HepG2 (cell line): Measurements from ENCODE around the gene THAP3. TPM values are rescaled to one million over a fixed set of nuclear protein-coding genes. Genes with fewer than 3 reads are reported as not detected.

ENCODE experiments used
- ATF1 ChIP-seq: IDR thresholded peaks from 2 replicates; pipeline ENCODE4 v1.6.1; 2016; ENCODE audit warnings: mild to moderate bottlenecking, control low read depth
- DMAP1 ChIP-seq: IDR thresholded peaks from 2 replicates; pipeline ENCODE4 v1.6.1; 2016
- FOSL2 ChIP-seq: sonication (generic); formaldehyde crosslinking; IDR thresholded peaks from 2 replicates; pipeline ENCODE4 v1.4.0; 2020; ENCODE audit warnings: missing genetic modification reagents
- FOXA1 ChIP-seq, 2 experiments: fragments of 450-650 bp in 1 of 2; sonication (generic) in 1 of 2; formaldehyde crosslinking in 1 of 2; IDR thresholded peaks; 2 replicates each; pipeline versions ENCODE4 v1.4.0 to v1.6.1; 2016 to 2020; ENCODE audit warnings: missing genetic modification reagents in 1 of 2
- FOXK2 ChIP-seq: fragments of 450-650 bp; IDR thresholded peaks from 2 replicates; pipeline ENCODE4 v1.6.1; 2016
- FOXP1 ChIP-seq, 2 experiments: fragments of 450-650 bp in 1 of 2; IDR thresholded peaks; 2 replicates each; pipeline ENCODE4 v1.6.1; 2017 to 2018; ENCODE audit warnings: antibody characterized with exemption in 1 of 2
- HOXA3 ChIP-seq: sonication (generic); formaldehyde crosslinking; IDR thresholded peaks from 2 replicates; pipeline ENCODE4 v1.5.0; 2020; ENCODE audit warnings: missing genetic modification reagents
- IRF2 ChIP-seq: IDR thresholded peaks from 2 replicates; pipeline ENCODE4 v1.6.1; 2018; ENCODE audit warnings: missing genetic modification reagents, missing compliant biosample characterization
- MED8 ChIP-seq: sonication (generic); formaldehyde crosslinking; IDR thresholded peaks from 2 replicates; pipeline ENCODE4 v1.8.1; 2023; ENCODE audit warnings: mild to moderate bottlenecking, missing genetic modification reagents; ENCODE audit not compliant: insufficient replicate concordance
- MIER3 ChIP-seq: IDR thresholded peaks from 2 replicates; pipeline ENCODE4 v1.6.1; 2016; ENCODE audit warnings: missing compliant biosample characterization, borderline replicate concordance
- NAIF1 ChIP-seq: sonication (generic); formaldehyde crosslinking; IDR thresholded peaks from 2 replicates; pipeline ENCODE4 v1.5.0; 2020; ENCODE audit warnings: mild to moderate bottlenecking, missing genetic modification reagents, borderline replicate concordance
- POGZ ChIP-seq: sonication (generic); formaldehyde crosslinking; IDR thresholded peaks from 2 replicates; pipeline ENCODE4 v1.4.0; 2020; ENCODE audit warnings: mild to moderate bottlenecking, missing genetic modification reagents
- SALL2 ChIP-seq: sonication (generic); formaldehyde crosslinking; IDR thresholded peaks from 2 replicates; pipeline ENCODE4 v1.8.1; 2023; ENCODE audit warnings: mild to moderate bottlenecking, missing genetic modification reagents, inconsistent platforms
- SIN3A ChIP-seq: IDR thresholded peaks from 2 replicates; pipeline ENCODE4 v1.6.1; 2011; ENCODE audit warnings: low read depth, mild to moderate bottlenecking, control low read depth, low read length, borderline replicate concordance
- SMC3 ChIP-seq: IDR thresholded peaks from 2 replicates; pipeline ENCODE4 v1.6.1; 2011; ENCODE audit warnings: low read length, improper control_type of control experiment
- SPEN ChIP-seq: sonication (generic); formaldehyde crosslinking; IDR thresholded peaks from 2 replicates; pipeline ENCODE4 v1.5.1; 2020; ENCODE audit warnings: low read depth, mild to moderate bottlenecking, missing genetic modification reagents
- ZNF274 ChIP-seq: sonication (generic); formaldehyde crosslinking; IDR thresholded peaks from 2 replicates; pipeline ENCODE4 v1.5.1; 2020; ENCODE audit warnings: mild to moderate bottlenecking, missing genetic modification reagents
- ZNF44 ChIP-seq: sonication (generic); formaldehyde crosslinking; IDR thresholded peaks from 2 replicates; pipeline ENCODE4 v1.5.1; 2020; ENCODE audit warnings: mild to moderate bottlenecking, missing genetic modification reagents
- ZNF441 ChIP-seq: sonication (generic); formaldehyde crosslinking; IDR thresholded peaks from 2 replicates; pipeline ENCODE4 v1.7.0; 2021; ENCODE audit warnings: missing genetic modification reagents, borderline replicate concordance
- ZNF614 ChIP-seq: IDR thresholded peaks from 2 replicates; pipeline ENCODE4 v1.6.1; 2018; ENCODE audit warnings: missing biosample characterization, missing genetic modification reagents, inconsistent platforms, borderline replicate concordance
- polyA plus RNA-seq, 8 experiments: library from polyadenylated mRNA; depleted of rRNA in 3 of 8; stranded (reverse) in 7 of 8; unstranded in 1 of 8; fragments of >200 nt; fragmentation: Illumina TruSeq in 4 of 8; extraction: Trizol in 4 of 8; gene quantifications; 2 replicates each; pipeline versions ENCODE4 v1.2.1 to v1.2.3, GENCODE V29; 2011 to 2016; ENCODE audit warnings: low read depth in 4 of 8, missing spikeins in 1 of 8, mixed read lengths in 1 of 8; ENCODE audit not compliant: insufficient read depth in 1 of 8
- total RNA-seq, 5 experiments: library from RNA; depleted of rRNA; stranded (reverse); fragments of >200 nt; fragmentation: Illumina TruSeq; extraction: Trizol; gene quantifications; 2 replicates each; pipeline ENCODE4 v1.2.3, GENCODE V29; 2016; ENCODE audit warnings: low read depth in 1 of 5
- TF ChIP-seq, protein P1 (sequence below): IDR thresholded peaks from 2 replicates; pipeline ENCODE4 v1.6.1; 2016; ENCODE audit warnings: mild to moderate bottlenecking
- TF ChIP-seq, protein P2 (sequence below): sonication (generic); formaldehyde crosslinking; IDR thresholded peaks from 2 replicates; pipeline ENCODE4 v1.4.0; 2020; ENCODE audit warnings: missing genetic modification reagents
- TF ChIP-seq, protein P3 (sequence below): sonication (generic); formaldehyde crosslinking; IDR thresholded peaks from 2 replicates; pipeline ENCODE4 v1.5.0; 2020; ENCODE audit warnings: mild to moderate bottlenecking, missing genetic modification reagents, borderline replicate concordance

The THAP3 gene
- total and polyA plus RNA-seq, 2 of the 13 experiments (the other 11 are each of a cell fraction or from before 2014, with no cell fraction given), result 10.3 to 14.9 TPM

DNA sequence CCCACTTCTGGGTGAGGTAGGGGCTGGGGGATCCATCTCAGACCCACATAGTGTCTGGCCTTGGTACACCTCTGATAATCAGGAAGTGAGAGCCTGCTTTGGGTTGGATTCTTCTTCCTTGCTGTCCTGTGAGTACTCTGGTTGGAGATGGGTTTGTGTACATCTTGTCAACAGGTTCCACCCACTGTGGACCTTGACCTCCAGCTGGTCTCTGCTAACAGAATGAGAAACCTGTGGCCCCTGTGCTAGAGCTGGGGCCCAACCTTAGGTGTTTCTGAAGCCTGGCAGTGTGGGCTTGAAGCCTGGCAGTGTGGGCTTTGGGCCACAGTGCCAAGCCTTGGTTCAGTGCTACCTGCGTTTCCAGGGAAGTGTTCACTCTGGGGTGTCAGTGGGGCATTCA, 42.3 kb upstream of the THAP3 start (continued):
- TF ChIP-seq FOXA1 (IDR thresholded peaks at IDR 0.05) (peak; percentile 71), FOXA1 (CRISPR knock-in tag; IDR thresholded peaks at IDR 0.05) (peak; percentile 98), MED8 (no peak), SPEN (CRISPR knock-in tag) (peak; percentile 62; the same call in 1 of the 2 replicates), SMC3 (no peak), FOXP1 (IDR thresholded peaks at IDR 0.05) (peak; percentile 74), FOXP1 (CRISPR knock-in tag; IDR thresholded peaks at IDR 0.05) (peak; percentile 95), ATF1 (no peak), POGZ (CRISPR knock-in tag) (peak; percentile 42; the same call in 1 of the 2 replicates), ZNF274 (CRISPR knock-in tag) (no peak), ZNF44 (0 out of 2 replicates have a peak, but pooled peaks have one; percentile 17), SIN3A (peak; percentile 99), ZNF614 (peak; percentile 70; the same call in 1 of the 2 replicates), FOXK2 (peak; percentile 77), FOSL2 (peak; percentile 60; the same call in 1 of the 2 replicates), IRF2 (CRISPR knock-in tag) (peak; percentile 85), ZNF441 (peak; percentile 47; the same call in 1 of the 2 replicates), MIER3 (CRISPR knock-in tag) (peak; percentile 55; the same call in 1 of the 2 replicates), SALL2 (CRISPR knock-in tag) (0 out of 2 replicates have a peak, but pooled peaks have one; percentile 9), NAIF1 (CRISPR knock-in tag) (0 out of 2 replicates have a peak, but pooled peaks have one; percentile 17), DMAP1 (CRISPR knock-in tag) (peak; percentile 35; the same call in 1 of the 2 replicates), HOXA3 (CRISPR knock-in tag) (peak; percentile 65; the same call in 1 of the 2 replicates)
- TF ChIP-seq, protein P1, sequence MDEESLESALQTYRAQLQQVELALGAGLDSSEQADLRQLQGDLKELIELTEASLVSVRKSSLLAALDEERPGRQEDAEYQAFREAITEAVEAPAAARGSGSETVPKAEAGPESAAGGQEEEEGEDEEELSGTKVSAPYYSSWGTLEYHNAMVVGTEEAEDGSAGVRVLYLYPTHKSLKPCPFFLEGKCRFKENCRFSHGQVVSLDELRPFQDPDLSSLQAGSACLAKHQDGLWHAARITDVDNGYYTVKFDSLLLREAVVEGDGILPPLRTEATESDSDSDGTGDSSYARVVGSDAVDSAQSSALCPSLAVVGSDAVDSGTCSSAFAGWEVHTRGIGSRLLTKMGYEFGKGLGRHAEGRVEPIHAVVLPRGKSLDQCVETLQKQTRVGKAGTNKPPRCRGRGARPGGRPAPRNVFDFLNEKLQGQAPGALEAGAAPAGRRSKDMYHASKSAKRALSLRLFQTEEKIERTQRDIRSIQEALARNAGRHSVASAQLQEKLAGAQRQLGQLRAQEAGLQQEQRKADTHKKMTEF (CRISPR knock-in tag), result peak; percentile 76
- TF ChIP-seq, protein P2, sequence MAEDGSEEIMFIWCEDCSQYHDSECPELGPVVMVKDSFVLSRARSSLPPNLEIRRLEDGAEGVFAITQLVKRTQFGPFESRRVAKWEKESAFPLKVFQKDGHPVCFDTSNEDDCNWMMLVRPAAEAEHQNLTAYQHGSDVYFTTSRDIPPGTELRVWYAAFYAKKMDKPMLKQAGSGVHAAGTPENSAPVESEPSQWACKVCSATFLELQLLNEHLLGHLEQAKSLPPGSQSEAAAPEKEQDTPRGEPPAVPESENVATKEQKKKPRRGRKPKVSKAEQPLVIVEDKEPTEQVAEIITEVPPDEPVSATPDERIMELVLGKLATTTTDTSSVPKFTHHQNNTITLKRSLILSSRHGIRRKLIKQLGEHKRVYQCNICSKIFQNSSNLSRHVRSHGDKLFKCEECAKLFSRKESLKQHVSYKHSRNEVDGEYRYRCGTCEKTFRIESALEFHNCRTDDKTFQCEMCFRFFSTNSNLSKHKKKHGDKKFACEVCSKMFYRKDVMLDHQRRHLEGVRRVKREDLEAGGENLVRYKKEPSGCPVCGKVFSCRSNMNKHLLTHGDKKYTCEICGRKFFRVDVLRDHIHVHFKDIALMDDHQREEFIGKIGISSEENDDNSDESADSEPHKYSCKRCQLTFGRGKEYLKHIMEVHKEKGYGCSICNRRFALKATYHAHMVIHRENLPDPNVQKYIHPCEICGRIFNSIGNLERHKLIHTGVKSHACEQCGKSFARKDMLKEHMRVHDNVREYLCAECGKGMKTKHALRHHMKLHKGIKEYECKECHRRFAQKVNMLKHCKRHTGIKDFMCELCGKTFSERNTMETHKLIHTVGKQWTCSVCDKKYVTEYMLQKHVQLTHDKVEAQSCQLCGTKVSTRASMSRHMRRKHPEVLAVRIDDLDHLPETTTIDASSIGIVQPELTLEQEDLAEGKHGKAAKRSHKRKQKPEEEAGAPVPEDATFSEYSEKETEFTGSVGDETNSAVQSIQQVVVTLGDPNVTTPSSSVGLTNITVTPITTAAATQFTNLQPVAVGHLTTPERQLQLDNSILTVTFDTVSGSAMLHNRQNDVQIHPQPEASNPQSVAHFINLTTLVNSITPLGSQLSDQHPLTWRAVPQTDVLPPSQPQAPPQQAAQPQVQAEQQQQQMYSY (CRISPR knock-in tag), result no peak
- TF ChIP-seq, protein P3, sequence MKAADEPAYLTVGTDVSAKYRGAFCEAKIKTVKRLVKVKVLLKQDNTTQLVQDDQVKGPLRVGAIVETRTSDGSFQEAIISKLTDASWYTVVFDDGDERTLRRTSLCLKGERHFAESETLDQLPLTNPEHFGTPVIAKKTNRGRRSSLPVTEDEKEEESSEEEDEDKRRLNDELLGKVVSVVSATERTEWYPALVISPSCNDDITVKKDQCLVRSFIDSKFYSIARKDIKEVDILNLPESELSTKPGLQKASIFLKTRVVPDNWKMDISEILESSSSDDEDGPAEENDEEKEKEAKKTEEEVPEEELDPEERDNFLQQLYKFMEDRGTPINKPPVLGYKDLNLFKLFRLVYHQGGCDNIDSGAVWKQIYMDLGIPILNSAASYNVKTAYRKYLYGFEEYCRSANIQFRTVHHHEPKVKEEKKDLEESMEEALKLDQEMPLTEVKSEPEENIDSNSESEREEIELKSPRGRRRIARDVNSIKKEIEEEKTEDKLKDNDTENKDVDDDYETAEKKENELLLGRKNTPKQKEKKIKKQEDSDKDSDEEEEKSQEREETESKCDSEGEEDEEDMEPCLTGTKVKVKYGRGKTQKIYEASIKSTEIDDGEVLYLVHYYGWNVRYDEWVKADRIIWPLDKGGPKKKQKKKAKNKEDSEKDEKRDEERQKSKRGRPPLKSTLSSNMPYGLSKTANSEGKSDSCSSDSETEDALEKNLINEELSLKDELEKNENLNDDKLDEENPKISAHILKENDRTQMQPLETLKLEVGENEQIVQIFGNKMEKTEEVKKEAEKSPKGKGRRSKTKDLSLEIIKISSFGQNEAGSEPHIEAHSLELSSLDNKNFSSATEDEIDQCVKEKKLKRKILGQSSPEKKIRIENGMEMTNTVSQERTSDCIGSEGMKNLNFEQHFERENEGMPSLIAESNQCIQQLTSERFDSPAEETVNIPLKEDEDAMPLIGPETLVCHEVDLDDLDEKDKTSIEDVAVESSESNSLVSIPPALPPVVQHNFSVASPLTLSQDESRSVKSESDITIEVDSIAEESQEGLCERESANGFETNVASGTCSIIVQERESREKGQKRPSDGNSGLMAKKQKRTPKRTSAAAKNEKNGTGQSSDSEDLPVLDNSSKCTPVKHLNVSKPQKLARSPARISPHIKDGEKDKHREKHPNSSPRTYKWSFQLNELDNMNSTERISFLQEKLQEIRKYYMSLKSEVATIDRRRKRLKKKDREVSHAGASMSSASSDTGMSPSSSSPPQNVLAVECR (CRISPR knock-in tag), result peak; percentile 94
